ENCODE results near the gene LBX2. TPM values are rescaled to one million over a fixed set of nuclear protein-coding genes. Genes with fewer than 3 reads are reported as not detected.
A peak's percentile ranks its signal among the peaks of the same experiment; 100 is the strongest.

LBX2 gene
- total and polyA plus RNA-seq, 9 of the 15 experiments (the other 6 are each of a cell fraction or from before 2014, with no cell fraction given): 0.39 to 6.2 (median 1.8) TPM; not detected in 1

GRCh38 chr2:74529357-74530238, 30.2 kb upstream of the LBX2 start, which contains the start of the genes AUP1 and HTRA2 (continued):
- TF ChIP-seq, protein P1, sequence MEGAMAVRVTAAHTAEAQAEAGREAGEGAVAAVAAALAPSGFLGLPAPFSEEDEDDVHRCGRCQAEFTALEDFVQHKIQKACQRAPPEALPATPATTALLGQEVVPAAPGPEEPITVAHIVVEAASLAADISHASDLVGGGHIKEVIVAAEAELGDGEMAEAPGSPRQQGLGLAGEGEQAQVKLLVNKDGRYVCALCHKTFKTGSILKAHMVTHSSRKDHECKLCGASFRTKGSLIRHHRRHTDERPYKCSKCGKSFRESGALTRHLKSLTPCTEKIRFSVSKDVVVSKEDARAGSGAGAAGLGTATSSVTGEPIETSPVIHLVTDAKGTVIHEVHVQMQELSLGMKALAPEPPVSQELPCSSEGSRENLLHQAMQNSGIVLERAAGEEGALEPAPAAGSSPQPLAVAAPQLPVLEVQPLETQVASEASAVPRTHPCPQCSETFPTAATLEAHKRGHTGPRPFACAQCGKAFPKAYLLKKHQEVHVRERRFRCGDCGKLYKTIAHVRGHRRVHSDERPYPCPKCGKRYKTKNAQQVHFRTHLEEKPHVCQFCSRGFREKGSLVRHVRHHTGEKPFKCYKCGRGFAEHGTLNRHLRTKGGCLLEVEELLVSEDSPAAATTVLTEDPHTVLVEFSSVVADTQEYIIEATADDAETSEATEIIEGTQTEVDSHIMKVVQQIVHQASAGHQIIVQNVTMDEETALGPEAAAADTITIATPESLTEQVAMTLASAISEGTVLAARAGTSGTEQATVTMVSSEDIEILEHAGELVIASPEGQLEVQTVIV (CRISPR knock-in tag; IDR thresholded peaks at IDR 0.05; ENCODE audit: borderline replicate concordance): no peak
- TF ChIP-seq, protein P2, sequence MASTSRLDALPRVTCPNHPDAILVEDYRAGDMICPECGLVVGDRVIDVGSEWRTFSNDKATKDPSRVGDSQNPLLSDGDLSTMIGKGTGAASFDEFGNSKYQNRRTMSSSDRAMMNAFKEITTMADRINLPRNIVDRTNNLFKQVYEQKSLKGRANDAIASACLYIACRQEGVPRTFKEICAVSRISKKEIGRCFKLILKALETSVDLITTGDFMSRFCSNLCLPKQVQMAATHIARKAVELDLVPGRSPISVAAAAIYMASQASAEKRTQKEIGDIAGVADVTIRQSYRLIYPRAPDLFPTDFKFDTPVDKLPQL (IDR thresholded peaks at IDR 0.05; ENCODE audit: extremely low read depth, insufficient read length): no peak
- no peak for TF ChIP-seq SLC30A9 (CRISPR knock-in tag; IDR thresholded peaks at IDR 0.05)
- no peak for TF ChIP-seq ADNP (tag; IDR thresholded peaks at IDR 0.05)
- TF ChIP-seq TBP (optimal IDR thresholded peaks at IDR 0.05; ENCODE audit: low read depth, low read length): peak; percentile 81
- TF ChIP-seq CHD4 (IDR thresholded peaks at IDR 0.05; ENCODE audit: insufficient read depth, insufficient replicate concordance, low read depth, low read length, poor library complexity, severe bottlenecking): no peak
- no peak for TF ChIP-seq ZNF280B (CRISPR knock-in tag; IDR thresholded peaks at IDR 0.05)
- no peak for TF ChIP-seq ZNF830 (CRISPR knock-in tag; IDR thresholded peaks at IDR 0.05)
- TF ChIP-seq PHF21A (IDR thresholded peaks at IDR 0.05; ENCODE audit: borderline replicate concordance, low read depth): no peak
- TF ChIP-seq KLF16 (IDR thresholded peaks at IDR 0.05): no peak
- peak; percentile 65 for TF ChIP-seq TEAD4 (IDR thresholded peaks at IDR 0.05; ENCODE audit: low read length)
- no peak for TF ChIP-seq TEAD4 (CRISPR knock-in tag; IDR thresholded peaks at IDR 0.05; ENCODE audit: borderline replicate concordance)
- no peak for TF ChIP-seq ATF6 (CRISPR knock-in tag; IDR thresholded peaks at IDR 0.05)
- TF ChIP-seq MED1 (CRISPR knock-in tag; IDR thresholded peaks at IDR 0.05; ENCODE audit: borderline replicate concordance): no peak
- TF ChIP-seq TCFL5 (CRISPR knock-in tag; conservative IDR thresholded peaks at IDR 0.05): no peak
- TF ChIP-seq RHOXF2B (CRISPR knock-in tag; conservative IDR thresholded peaks at IDR 0.05): no peak
- TF ChIP-seq ZNF589 (CRISPR knock-in tag; IDR thresholded peaks at IDR 0.05; ENCODE audit: low read depth): peak; percentile 57; the same call in 1 of the 2 replicates
- peak; percentile 65 for TF ChIP-seq HNRNPLL (IDR thresholded peaks at IDR 0.05; ENCODE audit: low read depth, low read length, poor library complexity, severe bottlenecking)
- no peak for TF ChIP-seq SPI1 (IDR thresholded peaks at IDR 0.05; ENCODE audit: borderline replicate concordance, low read depth, low read length)
- no peak for TF ChIP-seq TGIF2 (CRISPR knock-in tag; IDR thresholded peaks at IDR 0.05)

Data from K562 (cell line).